Trophoblast cell (in vitro differentiated cells and primary cell): Measurements from ENCODE around the gene TNN.

Experiments used
- DNase-seq, 2 donors: peaks; one replicate each; pipeline ENCODE4 v3.0.0-alpha.2; 2016
- H2AFZ ChIP-seq: 2 replicates; pipeline ENCODE4 v1.6.1; 2013; ENCODE audit warnings: low read length, moderate library complexity, mild to moderate bottlenecking; ENCODE audit not compliant: insufficient read depth, poor library complexity
- H2AK5ac ChIP-seq: 2 replicates; pipeline ENCODE4 v1.6.1; 2013; ENCODE audit warnings: mild to moderate bottlenecking, low read length
- H2BK120ac ChIP-seq: 2 replicates; pipeline ENCODE4 v1.6.1; 2013; ENCODE audit warnings: low read length, mild to moderate bottlenecking, moderate library complexity; ENCODE audit not compliant: insufficient read depth, poor library complexity
- H2BK12ac ChIP-seq: 2 replicates; pipeline ENCODE4 v1.6.1; 2013; ENCODE audit warnings: mild to moderate bottlenecking, low read length, moderate library complexity
- H2BK5ac ChIP-seq: 2 replicates; pipeline ENCODE4 v1.6.1; 2013; ENCODE audit warnings: low read length, low read depth, moderate library complexity, mild to moderate bottlenecking; ENCODE audit not compliant: poor library complexity
- H3K14ac ChIP-seq: 2 replicates; pipeline ENCODE4 v1.6.1; 2013; ENCODE audit warnings: mild to moderate bottlenecking, low read length
- H3K18ac ChIP-seq: 2 replicates; pipeline ENCODE4 v1.6.1; 2013; ENCODE audit warnings: mild to moderate bottlenecking, low read length
- H3K23ac ChIP-seq: 2 replicates; pipeline ENCODE4 v1.6.1; 2013; ENCODE audit warnings: low read length
- H3K27ac ChIP-seq: 2 replicates; pipeline ENCODE4 v1.5.1; 2013; ENCODE audit warnings: low read depth, mild to moderate bottlenecking, inconsistent platforms, low read length, moderate library complexity
- H3K27me3 ChIP-seq: 2 replicates; pipeline ENCODE4 v1.6.1; 2013; ENCODE audit warnings: inconsistent platforms, mild to moderate bottlenecking, low read length, moderate library complexity; ENCODE audit not compliant: insufficient read depth
- H3K36me3 ChIP-seq, 2 experiments: 1 replicate in 1 of 2; 2 replicates in 1 of 2; pipeline ENCODE4 v1.6.1; 2013; ENCODE audit warnings: low read length in 2 of 2, mild to moderate bottlenecking in 2 of 2, moderate library complexity in 1 of 2; ENCODE audit not compliant: insufficient read depth in 2 of 2, control insufficient read depth in 1 of 2
- H3K4ac ChIP-seq: 2 replicates; pipeline ENCODE4 v1.6.1; 2013; ENCODE audit warnings: low read depth, mild to moderate bottlenecking, low read length, moderate library complexity
- H3K4me1 ChIP-seq, 2 experiments: 1 replicate in 1 of 2; 2 replicates in 1 of 2; pipeline ENCODE4 v1.6.1; 2013; ENCODE audit warnings: low read length in 2 of 2, mild to moderate bottlenecking in 2 of 2, moderate library complexity in 1 of 2; ENCODE audit not compliant: insufficient read depth in 2 of 2, control insufficient read depth in 1 of 2
- H3K4me2 ChIP-seq: 2 replicates; pipeline ENCODE4 v1.6.1; 2013; ENCODE audit warnings: inconsistent platforms, mild to moderate bottlenecking, low read length, moderate library complexity
- H3K4me3 ChIP-seq: 2 replicates; pipeline ENCODE4 v1.5.1; 2013; ENCODE audit warnings: mild to moderate bottlenecking, low read depth, low read length, inconsistent platforms
- H3K79me1 ChIP-seq: one replicate; pipeline ENCODE4 v1.6.1; 2013; ENCODE audit warnings: low read length
- H3K79me2 ChIP-seq: 2 replicates; pipeline ENCODE4 v1.6.1; 2013; ENCODE audit warnings: low read length, mild to moderate bottlenecking; ENCODE audit not compliant: control insufficient read depth, insufficient read depth, poor library complexity
- H3K9ac ChIP-seq: 2 replicates; pipeline ENCODE4 v1.6.1; 2013; ENCODE audit warnings: mild to moderate bottlenecking, low read length
- H3K9me3 ChIP-seq: 2 replicates; pipeline ENCODE4 v1.6.1; 2013; ENCODE audit warnings: low read depth, mild to moderate bottlenecking, control low read depth, inconsistent platforms, low read length; ENCODE audit not compliant: insufficient read depth
- H4K12ac ChIP-seq: 2 replicates; pipeline ENCODE4 v1.6.1; 2013; ENCODE audit warnings: low read depth, mild to moderate bottlenecking, low read length, moderate library complexity
- H4K8ac ChIP-seq: 2 replicates; pipeline ENCODE4 v1.6.1; 2013; ENCODE audit warnings: low read depth, mild to moderate bottlenecking, low read length, moderate library complexity
- H4K91ac ChIP-seq: one replicate; pipeline ENCODE4 v1.6.1; 2013; ENCODE audit warnings: low read depth, mild to moderate bottlenecking, low read length, moderate library complexity
- WGBS: extraction: QIAGEN DNeasy Blood & Tissue Kit; methylation state at CpG from one replicate; pipeline ENCODE4 v1.1.7; 2013; ENCODE audit warnings: missing lambda C conversion rate; ENCODE audit not compliant: insufficient read length, insufficient coverage; ENCODE audit errors: extremely low coverage; 5-methylcytosine and 5-hydroxymethylcytosine counted together

TNN gene

DNA sequence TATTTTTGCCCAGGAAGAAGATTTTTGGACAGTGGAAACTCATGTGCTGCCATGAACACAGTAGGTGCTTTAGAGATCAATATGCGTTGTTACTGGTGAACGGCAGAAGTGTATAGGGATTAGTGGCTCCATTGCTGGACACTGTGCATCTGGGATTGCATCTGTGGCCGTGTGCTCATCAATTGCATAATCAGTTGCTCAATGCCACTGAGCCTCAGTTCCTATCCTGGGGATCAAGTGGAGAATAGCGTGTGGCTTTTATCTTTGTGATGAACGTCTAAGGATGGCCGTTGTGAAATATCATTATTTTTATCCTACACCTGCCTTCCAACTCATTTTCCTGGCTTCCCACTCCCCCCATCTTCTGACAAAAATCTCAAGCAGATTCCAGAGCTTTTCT is 5.4 kb downstream of the TNN start:
- H2AK5ac ChIP-seq: no peak overlapping the region
- peaks cover 8% of the 10 kb centered on the region in 2 experiments for H3K4me1 ChIP-seq
- H3K9me3 ChIP-seq: no peaks in the 10 kb centered on the region
- no peak overlapping the region for H3K9ac ChIP-seq
- H3K79me2 ChIP-seq: no peaks in the 10 kb centered on the region
- H4K12ac ChIP-seq: no peak overlapping the region
- no peak overlapping the region for H3K27ac ChIP-seq
- no peak overlapping the region for H3K14ac ChIP-seq
- H3K79me1 ChIP-seq: no peaks in the 10 kb centered on the region
- H3K4me3 ChIP-seq: no peak overlapping the region
- no peak overlapping the region for H3K18ac ChIP-seq
- no peak overlapping the region for H3K4ac ChIP-seq
- no CpG with 5 or more reads among the region's 6 CpGs for WGBS
- H2BK12ac ChIP-seq: no peak overlapping the region
- no peak overlapping the region for H3K23ac ChIP-seq
- H4K91ac ChIP-seq: no peak overlapping the region
- no peak overlapping the region for H3K4me2 ChIP-seq
- no peak overlapping the region for H2BK120ac ChIP-seq
- no peak overlapping the region for H2AFZ ChIP-seq
- no peak overlapping the region for H4K8ac ChIP-seq
- H3K27me3 ChIP-seq: no peaks in the 10 kb centered on the region
- no peak overlapping the region for H2BK5ac ChIP-seq
- peak in 1 of 2 donors; percentile 11 for DNase-seq
- H3K36me3 ChIP-seq: no peaks in the 10 kb centered on the region

DNA sequence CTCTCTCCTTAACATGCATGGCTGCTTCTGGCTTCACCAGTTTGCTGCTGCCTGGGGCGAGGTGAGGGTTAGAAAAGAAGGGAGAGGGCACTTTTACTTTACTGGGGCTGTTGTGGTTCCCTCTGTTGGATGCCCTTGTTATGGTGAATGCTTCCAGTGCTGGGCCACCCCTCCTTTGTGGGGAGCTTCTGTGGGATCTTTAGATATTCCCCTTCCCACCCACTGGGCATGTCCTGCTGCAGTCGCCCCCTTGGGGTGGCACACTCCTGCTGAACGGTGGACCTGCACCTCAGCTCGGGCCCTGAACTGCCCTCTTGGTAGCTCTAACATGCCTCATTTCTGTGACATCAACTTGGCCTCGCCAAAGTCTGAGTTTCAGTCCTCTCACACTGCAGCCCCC is 6.0 kb downstream of the TNN start:
- Histone ChIP-seq H2BK120ac (no peak overlapping the region), H3K79me2 (no peaks in the 10 kb centered on the region), H4K91ac (no peak overlapping the region), H3K4me3 (no peak overlapping the region), H3K14ac (no peak overlapping the region), H3K27me3 (no peaks in the 10 kb centered on the region), H3K9ac (no peak overlapping the region), H4K8ac (no peak overlapping the region), H3K23ac (no peak overlapping the region), H4K12ac (no peak overlapping the region), H2AFZ (no peak overlapping the region), H3K36me3 (no peaks in the 10 kb centered on the region), H3K4me2 (no peak overlapping the region), H3K4me1 (peaks cover 8% of the 10 kb centered on the region in 2 experiments), H3K9me3 (no peaks in the 10 kb centered on the region), H2BK5ac (no peak overlapping the region), H2BK12ac (no peak overlapping the region), H3K27ac (no peak overlapping the region), H3K4ac (no peak overlapping the region), H2AK5ac (no peak overlapping the region), H3K79me1 (no peaks in the 10 kb centered on the region), H3K18ac (no peak overlapping the region)
- no peak for DNase-seq
- no CpG with 5 or more reads among the region's 5 CpGs for WGBS

GRCh38 chr1:175075572-175076568 is 8.2 kb downstream of the TNN start:
- Histone ChIP-seq H2BK12ac (no peak overlapping the region), H3K4me2 (no peak overlapping the region), H2BK120ac (no peak overlapping the region), H3K27me3 (no peaks in the 10 kb centered on the region), H2BK5ac (no peak overlapping the region), H2AFZ (no peak overlapping the region), H3K79me2 (peaks cover 2% of the 10 kb centered on the region), H2AK5ac (no peak overlapping the region), H3K4me1 (peaks cover 8% of the 10 kb centered on the region in 2 experiments), H3K4me3 (no peak overlapping the region), H4K12ac (no peak overlapping the region), H3K4ac (no peak overlapping the region), H3K79me1 (no peaks in the 10 kb centered on the region), H3K36me3 (no peaks in the 10 kb centered on the region), H3K23ac (no peak overlapping the region), H3K14ac (no peak overlapping the region), H3K9me3 (no peaks in the 10 kb centered on the region), H4K8ac (no peak overlapping the region), H4K91ac (no peak overlapping the region), H3K18ac (no peak overlapping the region), H3K9ac (no peak overlapping the region), H3K27ac (no peak overlapping the region)
- DNase-seq: no peak
- WGBS: no CpG with 5 or more reads among the region's 14 CpGs

GRCh38 chr1:175077356-175078030 is 9.9 kb downstream of the TNN start:
- no peak overlapping the region for H3K4me2 ChIP-seq
- no peak overlapping the region for H4K12ac ChIP-seq
- peaks cover 2% of the 10 kb centered on the region for H3K79me2 ChIP-seq
- H3K79me1 ChIP-seq: no peaks in the 10 kb centered on the region
- no peak overlapping the region for H3K23ac ChIP-seq
- H3K4me3 ChIP-seq: no peak overlapping the region
- peaks cover 5 to 8% of the 10 kb centered on the region in 2 experiments for H3K4me1 ChIP-seq
- WGBS: no CpG with 5 or more reads among the region's 12 CpGs
- H3K4ac ChIP-seq: no peak overlapping the region
- no peak overlapping the region for H2AFZ ChIP-seq
- no peak overlapping the region for H3K9ac ChIP-seq
- no peaks in the 10 kb centered on the region for H3K9me3 ChIP-seq
- DNase-seq: no peak
- no peak overlapping the region for H3K27ac ChIP-seq
- H3K18ac ChIP-seq: no peak overlapping the region
- no peaks in the 10 kb centered on the region for H3K36me3 ChIP-seq
- H2BK120ac ChIP-seq: no peak overlapping the region
- H2AK5ac ChIP-seq: no peak overlapping the region
- no peak overlapping the region for H2BK12ac ChIP-seq
- H3K27me3 ChIP-seq: no peaks in the 10 kb centered on the region
- H3K14ac ChIP-seq: no peak overlapping the region
- H2BK5ac ChIP-seq: no peak overlapping the region
- H4K91ac ChIP-seq: no peak overlapping the region
- H4K8ac ChIP-seq: no peak overlapping the region
